Liver (tissue), 9 donors: ENCODE results near the gene TAF3. TPM values are rescaled to one million over a fixed set of nuclear protein-coding genes. Genes with fewer than 3 reads are reported as not detected.

Experiments used
- DNase-seq: peaks from one replicate; pipeline ENCODE4 v3.0.0-alpha.2; 2017; ENCODE audit warnings: low spot score
- H3K27ac ChIP-seq, 2 donors: one replicate each; pipeline ENCODE4 v1.7.0; 2013; ENCODE audit warnings: inconsistent platforms in 2 of 2, low read length in 2 of 2, control low read depth in 1 of 2, low read depth in 1 of 2, mild to moderate bottlenecking in 1 of 2
- H3K27me3 ChIP-seq, 4 donors: one replicate each; pipeline versions ENCODE4 v1.6.1 to v1.7.0; 2013; ENCODE audit warnings: low read length in 3 of 4, inconsistent platforms in 1 of 4, mild to moderate bottlenecking in 1 of 4, moderate library complexity in 1 of 4; ENCODE audit not compliant: control insufficient read depth in 4 of 4, insufficient read depth in 4 of 4
- H3K36me3 ChIP-seq, 4 donors: one replicate each; pipeline versions ENCODE4 v1.6.1 to v1.7.0; 2013; ENCODE audit warnings: low read length in 3 of 4, mild to moderate bottlenecking in 3 of 4, low read depth in 1 of 4, moderate library complexity in 1 of 4; ENCODE audit not compliant: control insufficient read depth in 4 of 4, insufficient read depth in 3 of 4
- H3K4me1 ChIP-seq, 4 donors: one replicate each; pipeline versions ENCODE4 v1.6.1 to v1.7.0; 2013; ENCODE audit warnings: low read length in 3 of 4, mild to moderate bottlenecking in 3 of 4, moderate library complexity in 1 of 4; ENCODE audit not compliant: control insufficient read depth in 4 of 4, insufficient read depth in 4 of 4
- H3K4me3 ChIP-seq, 3 donors: one replicate each; pipeline versions ENCODE4 v1.6.1 to v1.7.0; 2013; ENCODE audit warnings: low read length in 3 of 3, control low read depth in 1 of 3, low read depth in 1 of 3, mild to moderate bottlenecking in 1 of 3
- H3K9ac ChIP-seq, 2 donors: one replicate each; pipeline ENCODE4 v1.7.0; 2013; ENCODE audit warnings: low read length in 2 of 2, mild to moderate bottlenecking in 2 of 2, moderate library complexity in 2 of 2, control low read depth in 1 of 2, low read depth in 1 of 2
- H3K9me3 ChIP-seq, 4 donors: one replicate each; pipeline versions ENCODE4 v1.6.1 to v1.7.0; 2013; ENCODE audit warnings: low read length in 3 of 4; ENCODE audit not compliant: control insufficient read depth in 4 of 4
- CTCF ChIP-seq: fragments of 150-350 bp; IDR thresholded peaks from 2 replicates; pipeline ENCODE4 v1.5.1; 2017; ENCODE audit warnings: improper control_type of control experiment, low read depth, low read length; ENCODE audit not compliant: missing input control
- EGR1 ChIP-seq, 2 donors: IDR thresholded peaks; 2 replicates each; pipeline ENCODE4 v1.6.1; 2016 to 2018; ENCODE audit warnings: antibody characterized with exemption in 2 of 2, low read depth in 2 of 2
- FOXA1 ChIP-seq: IDR thresholded peaks from 2 replicates; pipeline ENCODE4 v1.6.1; 2016; ENCODE audit warnings: antibody characterized with exemption
- FOXA2 ChIP-seq: IDR thresholded peaks from 2 replicates; pipeline ENCODE4 v1.6.1; 2016; ENCODE audit warnings: antibody characterized with exemption
- GABPA ChIP-seq, 2 donors: IDR thresholded peaks in 1 of 2; conservative IDR thresholded peaks in 1 of 2; 2 replicates each; pipeline ENCODE4 v1.6.1; 2016; ENCODE audit warnings: antibody characterized with exemption in 2 of 2, mild to moderate bottlenecking in 1 of 2, moderate library complexity in 1 of 2
- HNF4A ChIP-seq, 2 donors: conservative IDR thresholded peaks; 2 replicates each; pipeline ENCODE4 v1.6.1; 2016; ENCODE audit warnings: antibody characterized with exemption in 2 of 2, mild to moderate bottlenecking in 2 of 2
- HNF4G ChIP-seq: IDR thresholded peaks from 2 replicates; pipeline ENCODE4 v1.6.1; 2016; ENCODE audit warnings: antibody characterized with exemption
- JUND ChIP-seq, 2 donors: IDR thresholded peaks; 2 replicates each; pipeline ENCODE4 v1.6.1; 2016; ENCODE audit warnings: antibody characterized with exemption in 2 of 2
- MAX ChIP-seq: IDR thresholded peaks from 2 replicates; pipeline ENCODE4 v1.6.1; 2016; ENCODE audit warnings: antibody characterized with exemption
- RAD21 ChIP-seq, 2 donors: IDR thresholded peaks; 2 replicates each; pipeline ENCODE4 v1.6.1; 2016; ENCODE audit warnings: antibody characterized with exemption in 2 of 2, mild to moderate bottlenecking in 2 of 2
- REST ChIP-seq: IDR thresholded peaks from 2 replicates; pipeline ENCODE4 v1.6.1; 2016; ENCODE audit warnings: antibody characterized with exemption, mild to moderate bottlenecking
- RXRA ChIP-seq, 2 donors: IDR thresholded peaks; 2 replicates each; pipeline ENCODE4 v1.6.1; 2017 to 2018; ENCODE audit warnings: antibody characterized with exemption in 2 of 2, mild to moderate bottlenecking in 1 of 2
- SP1 ChIP-seq: IDR thresholded peaks from 2 replicates; pipeline ENCODE4 v1.6.1; 2018; ENCODE audit warnings: antibody characterized with exemption, mild to moderate bottlenecking
- TAF1 ChIP-seq: conservative IDR thresholded peaks from 2 replicates; pipeline ENCODE4 v1.6.1; 2016; ENCODE audit warnings: antibody characterized with exemption, mild to moderate bottlenecking
- YY1 ChIP-seq: IDR thresholded peaks from 2 replicates; pipeline ENCODE4 v1.6.1; 2016; ENCODE audit warnings: antibody characterized with exemption, mild to moderate bottlenecking
- ZBTB33 ChIP-seq: IDR thresholded peaks from 2 replicates; pipeline ENCODE4 v1.6.1; 2016; ENCODE audit warnings: antibody characterized with exemption
- WGBS: extraction: QIAGEN DNeasy Blood & Tissue Kit; methylation state at CpG from one replicate; pipeline ENCODE4 v1.1.7; 2013; 5-methylcytosine and 5-hydroxymethylcytosine counted together
- polyA plus RNA-seq, 2 donors: library from polyadenylated mRNA; stranded (reverse) in 1 of 2; unstranded in 1 of 2; fragments of 200-250 nt in 1 of 2; fragments of >200 nt in 1 of 2; fragmentation: Nextera tagmentation in 1 of 2; extraction: Ambion mirVana in 1 of 2; gene quantifications; one replicate each; pipeline versions ENCODE4 v1.2.1 to v1.2.3, GENCODE V29; 2013 to 2015
- total RNA-seq, 2 donors: library from RNA; depleted of rRNA; stranded (reverse); fragments of >200 nt; gene quantifications; one replicate each; pipeline ENCODE4 v1.2.3, GENCODE V29; 2014
- donor health status: healthy.
- donor health status: healthy.
- donor health status: healthy.
- donor health status: healthy.
- donor health status: healthy.

The TAF3 gene
- total and polyA plus RNA-seq, 4 donors: 1.5 to 3.6 (median 1.9) TPM

GRCh38 chr10:8059191-8059936 lies 241.1 kb downstream of the TAF3 start:
- H3K9ac ChIP-seq: no peak overlapping the region
- H3K27ac ChIP-seq: no peak overlapping the region
- WGBS: 39% methylated on average over 16 of the region's 16 CpGs
- no peak overlapping the region for H3K4me3 ChIP-seq
- H3K36me3 ChIP-seq: no peaks in the 10 kb centered on the region
- peaks cover 2 to 12% (median 7%) of the 10 kb centered on the region in 4 donors for H3K4me1 ChIP-seq
- DNase-seq: no peak
- H3K9me3 ChIP-seq: no peaks in the 10 kb centered on the region
- TF ChIP-seq GABPA (IDR thresholded peaks at IDR 0.05 in 1 of 2, conservative IDR thresholded peaks at IDR 0.05 in 1 of 2): no peak
- no peak for TF ChIP-seq EGR1 (IDR thresholded peaks at IDR 0.05; ENCODE audit: low read depth in 2 of 2)
- no peak for TF ChIP-seq REST
- TF ChIP-seq YY1: no peak
- no peak for TF ChIP-seq HNF4A (conservative IDR thresholded peaks at IDR 0.05)
- TF ChIP-seq FOXA2: no peak
- no peak for TF ChIP-seq HNF4G
- TF ChIP-seq TAF1: no peak
- TF ChIP-seq FOXA1: no peak
- no peak for TF ChIP-seq CTCF
- TF ChIP-seq JUND (IDR thresholded peaks at IDR 0.05): no peak
- no peak for TF ChIP-seq MAX
- peaks cover 0 to 3% (median 1%) of the 10 kb centered on the region in 4 donors for H3K27me3 ChIP-seq

- Histone ChIP-seq H3K9ac (no peak overlapping the region), H3K27ac (no peak overlapping the region), H3K4me1 (peaks cover 0 to 5% (median 2%) of the 10 kb centered on the region in 4 donors), H3K27me3 (peaks cover 0 to 3% (median 1%) of the 10 kb centered on the region in 4 donors), H3K9me3 (no peaks in the 10 kb centered on the region), H3K36me3 (no peaks in the 10 kb centered on the region), H3K4me3 (no peak overlapping the region)
- 24% methylated on average over 15 of the region's 15 CpGs for WGBS
- no peak for DNase-seq
- TF ChIP-seq SP1 (no peak), JUND (IDR thresholded peaks at IDR 0.05) (no peak), ZBTB33 (no peak), EGR1 (IDR thresholded peaks at IDR 0.05; ENCODE audit: low read depth in 2 of 2) (no peak), RAD21 (IDR thresholded peaks at IDR 0.05) (no peak), FOXA1 (no peak), GABPA (IDR thresholded peaks at IDR 0.05 in 1 of 2, conservative IDR thresholded peaks at IDR 0.05 in 1 of 2) (no peak), RXRA (IDR thresholded peaks at IDR 0.05) (no peak), HNF4G (no peak), FOXA2 (no peak), REST (no peak)
Measured at GRCh38 chr10:8060010-8060703, 241.9 kb downstream of the TAF3 start.
